Stimulated activated memory B cell treated with anti-CD40 and anti-IgM and Interleukin-4, amounts not matched to agents 10 μg/mL and 1 μg/mL and 100 μg/mL, for 72 hours (primary cell): ENCODE measurements around the gene THSD7A.
"Not testable (repeated sequence)": the region's sequence is repeated elsewhere in the genome, so short reads cannot be mapped to it uniquely, and the experiment has no call there.

Experiments used
- ATAC-seq: fragments of 150-1000 bp; cut with Tn5 transposase; 2 replicates; pipeline ENCODE4 v1.10.0; 2021
- H3K27ac Mint-ChIP-seq: one replicate; pipeline ENCODE4 v1.8.0; 2022; ENCODE audit warnings: mild to moderate bottlenecking, mixed read lengths
- H3K27me3 Mint-ChIP-seq: one replicate; pipeline ENCODE4 v1.8.0; 2022; ENCODE audit warnings: mixed read lengths
- H3K36me3 Mint-ChIP-seq: one replicate; pipeline ENCODE4 v1.8.0; 2022; ENCODE audit warnings: mixed read lengths
- H3K4me1 Mint-ChIP-seq: one replicate; pipeline ENCODE4 v1.8.0; 2022; ENCODE audit warnings: mixed read lengths
- H3K4me3 Mint-ChIP-seq: one replicate; pipeline ENCODE4 v1.8.0; 2022; ENCODE audit warnings: mild to moderate bottlenecking, moderate library complexity, mixed read lengths
- H3K9me3 Mint-ChIP-seq: one replicate; pipeline ENCODE4 v1.8.0; 2022; ENCODE audit warnings: mixed read lengths

The THSD7A gene

GRCh38 chr7:11538751-11539299, 293.2 kb downstream of the THSD7A start:
- no peak for ATAC-seq
- peaks cover 6% of the 10 kb centered on the region for H3K9me3 Mint-ChIP-seq
- H3K36me3 Mint-ChIP-seq: no peaks in the 10 kb centered on the region
- H3K4me1 Mint-ChIP-seq: no peaks in the 10 kb centered on the region
- no peak overlapping the region for H3K27ac Mint-ChIP-seq
- no peaks in the 10 kb centered on the region for H3K27me3 Mint-ChIP-seq
- H3K4me3 Mint-ChIP-seq: no peak overlapping the region

- H3K4me3 Mint-ChIP-seq: no peak overlapping the region
- no peaks in the 10 kb centered on the region for H3K4me1 Mint-ChIP-seq
- no peak for ATAC-seq
Observed at GRCh38 chr7:11533229-11533820, 298.7 kb downstream of the THSD7A start.

GRCh38 chr7:11529382-11529781, 302.6 kb downstream of the THSD7A start:
- Mint-ChIP-seq H3K9me3 (peaks cover under 1% of the 10 kb centered on the region), H3K36me3 (no peaks in the 10 kb centered on the region), H3K27me3 (no peaks in the 10 kb centered on the region), H3K4me3 (no peak overlapping the region), H3K4me1 (no peaks in the 10 kb centered on the region), H3K27ac (no peak overlapping the region)
- no peak for ATAC-seq

More at GRCh38 chr7:11533229-11533820, 298.7 kb downstream of the THSD7A start:
- no peak overlapping the region for H3K27ac Mint-ChIP-seq
- no peaks in the 10 kb centered on the region for H3K36me3 Mint-ChIP-seq
- H3K27me3 Mint-ChIP-seq: no peaks in the 10 kb centered on the region
- peaks cover 3% of the 10 kb centered on the region for H3K9me3 Mint-ChIP-seq

- H3K36me3 Mint-ChIP-seq: no peaks in the 10 kb centered on the region
- no peaks in the 10 kb centered on the region for H3K27me3 Mint-ChIP-seq
- no peak overlapping the region for H3K27ac Mint-ChIP-seq
- ATAC-seq: no peak
- no peaks in the 10 kb centered on the region for H3K4me1 Mint-ChIP-seq
- H3K9me3 Mint-ChIP-seq: no peaks in the 10 kb centered on the region
- no peak overlapping the region for H3K4me3 Mint-ChIP-seq
Observed at GRCh38 chr7:11527707-11528106, 304.3 kb downstream of the THSD7A start.

- H3K27me3 Mint-ChIP-seq: no peaks in the 10 kb centered on the region
- no peak for ATAC-seq
- H3K27ac Mint-ChIP-seq: no peak overlapping the region
- no peaks in the 10 kb centered on the region for H3K4me1 Mint-ChIP-seq
- no peaks in the 10 kb centered on the region for H3K9me3 Mint-ChIP-seq
- H3K4me3 Mint-ChIP-seq: no peak overlapping the region
- H3K36me3 Mint-ChIP-seq: no peaks in the 10 kb centered on the region
Observed at GRCh38 chr7:11524476-11525397, 307.3 kb downstream of the THSD7A start.

- H3K27me3 Mint-ChIP-seq, H3K9me3 Mint-ChIP-seq, H3K4me3 Mint-ChIP-seq, H3K27ac Mint-ChIP-seq, ATAC-seq, H3K4me1 Mint-ChIP-seq, H3K36me3 Mint-ChIP-seq: not testable (repeated sequence)
Observed at GRCh38 chr7:11521964-11522499, 310.0 kb downstream of the THSD7A start.

GRCh38 chr7:11517853-11518252, 314.1 kb downstream of the THSD7A start:
- ATAC-seq: no peak
- no peak overlapping the region for H3K27ac Mint-ChIP-seq
- no peak overlapping the region for H3K4me3 Mint-ChIP-seq
- H3K4me1 Mint-ChIP-seq: no peaks in the 10 kb centered on the region
- no peaks in the 10 kb centered on the region for H3K27me3 Mint-ChIP-seq
- H3K9me3 Mint-ChIP-seq: no peaks in the 10 kb centered on the region
- H3K36me3 Mint-ChIP-seq: no peaks in the 10 kb centered on the region

GRCh38 chr7:11516328-11516727, 315.7 kb downstream of the THSD7A start:
- H3K9me3 Mint-ChIP-seq: no peaks in the 10 kb centered on the region
- H3K4me1 Mint-ChIP-seq: no peaks in the 10 kb centered on the region
- no peaks in the 10 kb centered on the region for H3K27me3 Mint-ChIP-seq
- ATAC-seq: no peak
- H3K36me3 Mint-ChIP-seq: no peaks in the 10 kb centered on the region
- no peak overlapping the region for H3K27ac Mint-ChIP-seq
- no peak overlapping the region for H3K4me3 Mint-ChIP-seq

GRCh38 chr7:11513460-11513859, 318.5 kb downstream of the THSD7A start:
- no peaks in the 10 kb centered on the region for H3K27me3 Mint-ChIP-seq
- no peaks in the 10 kb centered on the region for H3K9me3 Mint-ChIP-seq
- H3K4me1 Mint-ChIP-seq: no peaks in the 10 kb centered on the region
- H3K36me3 Mint-ChIP-seq: no peaks in the 10 kb centered on the region
- no peak overlapping the region for H3K4me3 Mint-ChIP-seq
- ATAC-seq: no peak
- no peak overlapping the region for H3K27ac Mint-ChIP-seq

GRCh38 chr7:11507929-11508328, 324.1 kb downstream of the THSD7A start:
- H3K4me1 Mint-ChIP-seq: no peaks in the 10 kb centered on the region
- peaks cover 2% of the 10 kb centered on the region for H3K9me3 Mint-ChIP-seq
- ATAC-seq: no peak
- no peaks in the 10 kb centered on the region for H3K36me3 Mint-ChIP-seq
- no peak overlapping the region for H3K27ac Mint-ChIP-seq
- no peak overlapping the region for H3K4me3 Mint-ChIP-seq
- H3K27me3 Mint-ChIP-seq: no peaks in the 10 kb centered on the region

GRCh38 chr7:11506417-11506816, 325.6 kb downstream of the THSD7A start:
- Mint-ChIP-seq H3K36me3 (no peaks in the 10 kb centered on the region), H3K4me1 (no peaks in the 10 kb centered on the region), H3K9me3 (peaks cover 2% of the 10 kb centered on the region), H3K27ac (no peak overlapping the region), H3K4me3 (no peak overlapping the region), H3K27me3 (no peaks in the 10 kb centered on the region)
- ATAC-seq: no peak

GRCh38 chr7:11505471-11505985, 326.5 kb downstream of the THSD7A start:
- H3K9me3 Mint-ChIP-seq: peaks cover 2% of the 10 kb centered on the region
- ATAC-seq: no peak
- H3K4me1 Mint-ChIP-seq: no peaks in the 10 kb centered on the region
- H3K27me3 Mint-ChIP-seq: no peaks in the 10 kb centered on the region
- no peak overlapping the region for H3K27ac Mint-ChIP-seq
- H3K4me3 Mint-ChIP-seq: no peak overlapping the region
- no peaks in the 10 kb centered on the region for H3K36me3 Mint-ChIP-seq

- H3K36me3 Mint-ChIP-seq: no peaks in the 10 kb centered on the region
- no peaks in the 10 kb centered on the region for H3K9me3 Mint-ChIP-seq
- H3K27ac Mint-ChIP-seq: no peak overlapping the region
- H3K4me1 Mint-ChIP-seq: no peaks in the 10 kb centered on the region
- no peaks in the 10 kb centered on the region for H3K27me3 Mint-ChIP-seq
- no peak overlapping the region for H3K4me3 Mint-ChIP-seq
- ATAC-seq: no peak
Observed at GRCh38 chr7:11492307-11492706, 339.7 kb downstream of the THSD7A start.

- Mint-ChIP-seq H3K4me1 (no peaks in the 10 kb centered on the region), H3K27ac (no peak overlapping the region), H3K9me3 (no peaks in the 10 kb centered on the region), H3K4me3 (no peak overlapping the region), H3K27me3 (no peaks in the 10 kb centered on the region), H3K36me3 (no peaks in the 10 kb centered on the region)
- ATAC-seq: no peak
Observed at GRCh38 chr7:11491811-11492210, 340.2 kb downstream of the THSD7A start.

- no peak for ATAC-seq
- no peak overlapping the region for H3K4me3 Mint-ChIP-seq
- no peaks in the 10 kb centered on the region for H3K27me3 Mint-ChIP-seq
- peaks cover under 1% of the 10 kb centered on the region for H3K9me3 Mint-ChIP-seq
- H3K4me1 Mint-ChIP-seq: no peaks in the 10 kb centered on the region
- H3K27ac Mint-ChIP-seq: no peak overlapping the region
- no peaks in the 10 kb centered on the region for H3K36me3 Mint-ChIP-seq
Observed at GRCh38 chr7:11489280-11489679, 342.7 kb downstream of the THSD7A start.
